ENCODE data around the gene ADAMTSL1. TPM values are rescaled to one million over a fixed set of nuclear protein-coding genes. Genes with fewer than 3 reads are reported as not detected.

The ADAMTSL1 gene
- total and polyA plus RNA-seq, 2 of the 8 experiments (the other 6 are each of a cell fraction or from before 2014, with no cell fraction given) = 0.84 to 1.1 TPM

GRCh38 chr9:18611971-18612370, 138.0 kb downstream of the ADAMTSL1 start:
- Histone ChIP-seq H3K36me3 (ENCODE audit: control insufficient read depth in 2 of 4, insufficient read depth in 4 of 4, low read length in 3 of 4) (no peaks in the 10 kb centered on the region), H2BK20ac (ENCODE audit: low read length) (no peak overlapping the region), H3K56ac (replicated peaks; ENCODE audit: insufficient read length, low read depth, low read length) (no peak overlapping the region), H3K23me2 (ENCODE audit: low read depth, low read length) (no peaks in the 10 kb centered on the region), H3K23ac (ENCODE audit: insufficient read length) (no peak overlapping the region), H3K18ac (ENCODE audit: extremely low read depth, low read length) (no peak overlapping the region), H3K27me3 (replicated peaks in 1 of 4; ENCODE audit: control insufficient read depth in 3 of 4, extremely low read depth in 1 of 4, insufficient read depth in 3 of 4, low read length in 3 of 4) (no peaks in the 10 kb centered on the region), H3K14ac (ENCODE audit: insufficient read length) (no peak overlapping the region), H3K79me1 (ENCODE audit: low read depth, low read length) (no peaks in the 10 kb centered on the region), H2BK5ac (ENCODE audit: low read depth, low read length) (no peak overlapping the region), H2BK12ac (ENCODE audit: low read depth, low read length) (no peak overlapping the region), H2BK120ac (replicated peaks; ENCODE audit: low read depth, low read length) (no peak overlapping the region), H4K5ac (ENCODE audit: insufficient read length, low read depth, low read length) (no peak overlapping the region), H4K91ac (replicated peaks; ENCODE audit: insufficient read length, low read length) (no peak overlapping the region), H3K9me3 (ENCODE audit: insufficient read depth in 2 of 2, low read depth in 1 of 2, low read length in 1 of 2) (no peaks in the 10 kb centered on the region), H2BK15ac (ENCODE audit: low read length) (no peak overlapping the region), H2AFZ (ENCODE audit: low read length) (no peak overlapping the region), H3K4me2 (ENCODE audit: insufficient read depth in 1 of 2, low read depth in 2 of 2, low read length in 2 of 2) (no peak overlapping the region), H3K27ac (ENCODE audit: low read depth, low read length) (no peak overlapping the region), H3K9ac (replicated peaks in 1 of 4; ENCODE audit: extremely low read depth in 1 of 4, low read depth in 3 of 4, low read length in 3 of 4) (no peak overlapping the region), H2AK5ac (ENCODE audit: low read depth, low read length) (no peak overlapping the region), H4K20me1 (replicated peaks in 1 of 2; ENCODE audit: control insufficient read depth in 1 of 2, insufficient read depth in 2 of 2, low read length in 2 of 2) (no peaks in the 10 kb centered on the region), H3K4me1 (replicated peaks in 1 of 4; ENCODE audit: control insufficient read depth in 3 of 4, insufficient read depth in 4 of 4, low read length in 3 of 4) (peaks cover 0 to 2% (median under 1%) of the 10 kb centered on the region in 4 experiments; a peak in 3 of 7 replicates), H3K79me2 (ENCODE audit: control insufficient read depth in 1 of 2, insufficient read depth in 2 of 2, low read length in 2 of 2) (no peaks in the 10 kb centered on the region), H3K4ac (replicated peaks; ENCODE audit: insufficient read length, low read depth, low read length) (no peak overlapping the region), H4K8ac (ENCODE audit: extremely low read depth, insufficient read depth, low read length) (no peak overlapping the region), H3K4me3 (ENCODE audit: extremely low read depth in 1 of 4, insufficient read depth in 2 of 4, low read depth in 3 of 4, low read length in 4 of 4) (no peak overlapping the region)
- CTCF ChIA-PET (ENCODE audit: partially characterized antibody) = no interaction called here
- POLR2A ChIA-PET (ENCODE audit: partially characterized antibody) = no interaction called here
- DNase-seq (ENCODE audit: low read depth in 1 of 2, low spot score in 2 of 2) (no peak), FAIRE-seq (no peak)
- TF ChIP-seq CTBP2 (IDR thresholded peaks at IDR 0.05; ENCODE audit: borderline replicate concordance, insufficient read depth, insufficient read length, low read length) (no peak), SRF (IDR thresholded peaks at IDR 0.05; ENCODE audit: low read depth, low read length) (no peak), POLR2AphosphoS5 (IDR thresholded peaks at IDR 0.05; ENCODE audit: low read depth, low read length) (no peak), CBX8 (IDR thresholded peaks at IDR 0.05; ENCODE audit: borderline replicate concordance, low read depth, low read length) (no peak)

Data from H1 (cell line).